Activated CD4-positive, alpha-beta T cell treated with anti-CD3 and anti-CD28 coated beads, Interleukin-2, amount 50 U/mL, for 24 hours (primary cell): ENCODE results near the gene PAPPA.

Source experiments
- DNase-seq, 2 donors: peaks; one replicate each; pipeline ENCODE4 v3.0.0-alpha.2; 2020; ENCODE audit warnings: low read depth in 1 of 2, low spot score in 1 of 2

PAPPA gene

DNA sequence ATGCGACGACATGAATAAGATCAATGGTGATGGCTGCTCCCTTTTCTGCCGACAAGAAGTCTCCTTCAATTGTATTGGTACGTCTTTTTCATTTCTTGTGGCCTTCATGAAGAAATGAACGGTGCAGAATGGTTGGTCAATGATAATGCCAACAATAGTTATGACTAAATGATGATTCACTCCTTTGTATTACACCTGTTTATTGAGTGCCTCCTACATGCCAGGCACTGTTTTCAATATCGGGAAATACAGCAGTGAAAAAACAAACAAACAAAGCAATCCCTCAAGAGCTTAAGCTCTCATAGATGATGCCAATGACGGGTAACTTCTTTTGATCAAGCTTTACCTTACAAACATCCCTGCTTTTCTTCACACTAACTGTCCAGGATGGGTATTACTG, 117.7 kb downstream of the PAPPA start:
- DNase-seq, result no peak

DNA sequence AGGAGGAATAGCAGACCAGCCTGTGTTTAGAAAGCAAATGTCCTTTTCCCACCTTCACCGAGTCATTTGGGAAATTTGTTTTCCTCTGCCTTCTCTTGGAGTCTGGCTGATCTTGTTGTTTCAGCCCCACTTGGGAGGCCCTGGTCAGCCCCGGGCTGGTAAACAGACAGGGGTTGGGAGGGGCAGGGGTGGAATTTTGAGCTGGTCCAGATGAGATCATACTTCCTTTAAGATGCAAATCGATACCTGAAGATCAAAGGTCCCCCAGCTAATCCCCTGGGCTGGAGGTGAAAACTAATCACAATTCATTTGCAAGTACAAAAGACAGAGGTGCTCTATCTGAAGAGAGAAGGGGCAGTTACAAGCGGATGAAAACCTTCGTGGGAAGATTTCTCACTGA, 118.4 kb downstream of the PAPPA start:
- no peak for DNase-seq

DNA sequence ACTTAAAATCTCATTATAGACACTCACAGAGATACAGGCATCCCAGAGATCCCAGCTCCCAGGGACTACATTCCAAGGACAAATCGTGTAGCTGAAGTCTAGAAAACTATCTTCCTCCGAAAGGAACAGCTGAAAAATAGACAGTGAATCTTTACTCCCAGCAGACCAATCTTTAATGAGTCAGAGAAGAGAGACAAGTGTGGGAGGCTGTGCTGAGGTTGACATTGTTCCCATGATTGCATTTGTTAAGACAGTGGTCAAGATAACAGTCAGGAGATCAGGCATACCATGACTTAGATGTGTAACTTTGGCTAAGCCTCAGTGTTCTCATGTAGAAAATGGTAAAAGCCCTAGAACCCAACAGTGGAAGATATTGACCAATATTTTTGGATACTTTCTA, 120.7 kb downstream of the PAPPA start:
- no peak for DNase-seq

DNA sequence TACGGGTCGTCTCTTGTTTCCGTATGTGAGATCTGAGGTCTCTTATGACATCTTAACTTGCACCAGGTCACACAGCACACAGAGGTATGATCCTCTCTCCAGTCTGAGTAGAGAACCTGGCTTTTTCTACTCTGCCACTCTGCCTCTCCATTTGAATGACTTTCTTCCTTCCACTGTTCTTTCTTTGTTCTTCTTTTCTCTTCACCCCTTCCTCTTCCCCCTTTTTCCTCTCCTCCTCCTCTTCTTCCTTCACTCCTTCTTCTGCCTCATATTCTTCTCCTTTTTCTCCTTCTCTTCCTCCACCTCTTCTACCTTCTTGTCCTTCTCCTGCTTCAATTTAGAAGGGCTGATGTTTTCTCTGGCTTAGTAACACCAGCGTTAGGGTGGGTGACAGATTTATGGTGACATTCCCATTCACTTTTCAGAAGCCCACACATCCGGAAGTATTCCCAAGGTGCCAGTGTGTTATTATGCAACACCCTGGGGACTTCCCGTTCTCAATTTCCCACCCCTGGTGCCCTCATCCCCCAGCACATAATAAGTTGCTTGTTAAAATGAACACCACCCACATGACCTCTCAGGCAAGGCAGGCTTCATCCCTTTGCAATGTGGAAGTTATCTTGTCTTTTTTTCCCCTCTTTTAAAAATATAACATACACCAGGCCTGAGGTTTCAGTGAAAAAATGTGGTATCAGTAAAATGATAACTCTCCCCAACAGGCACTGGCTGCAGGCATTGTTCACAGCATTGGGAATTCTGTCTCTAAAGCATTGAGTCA, 122.0 kb downstream of the PAPPA start:
- DNase-seq, result no peak

DNA sequence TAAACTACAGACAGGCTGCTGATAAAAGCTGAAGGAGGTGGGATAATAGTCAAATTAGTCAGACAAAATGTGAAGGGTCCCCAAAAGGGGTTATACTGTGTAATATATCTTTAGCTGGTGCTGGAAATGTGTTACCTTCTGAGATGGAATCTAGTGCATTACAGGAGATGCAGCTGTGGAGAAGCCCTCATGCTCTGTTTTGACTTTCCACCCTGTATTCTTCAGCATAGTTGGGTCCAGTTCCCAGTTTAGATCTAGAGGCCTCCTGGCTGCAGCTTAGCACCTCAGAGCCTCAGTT, 122.6 kb downstream of the PAPPA start:
- no peak for DNase-seq

DNA sequence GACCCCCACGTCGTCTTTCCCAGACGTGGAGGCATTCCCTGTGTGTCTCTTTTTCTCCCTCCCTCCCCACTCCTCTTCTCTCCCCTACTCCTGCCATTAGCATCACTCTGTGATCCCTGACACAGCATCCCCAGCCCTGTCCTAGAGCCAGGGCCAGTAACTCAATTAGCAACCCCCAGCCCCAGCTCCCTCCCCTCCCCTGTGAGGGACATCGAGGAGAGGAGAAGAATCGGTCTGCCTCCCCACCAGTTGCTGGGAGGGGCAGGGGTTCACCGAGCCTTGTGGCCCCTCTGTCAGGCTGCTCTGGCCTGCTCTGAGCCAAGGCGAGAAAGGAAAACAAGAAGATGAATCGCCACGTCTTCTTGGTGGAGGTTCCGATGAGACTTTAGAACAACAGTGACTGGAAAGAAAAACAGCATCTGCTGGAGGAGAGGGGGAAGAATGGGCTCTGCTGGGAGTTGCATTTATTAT, 123.1 kb downstream of the PAPPA start:
- DNase-seq, result no peak

DNA sequence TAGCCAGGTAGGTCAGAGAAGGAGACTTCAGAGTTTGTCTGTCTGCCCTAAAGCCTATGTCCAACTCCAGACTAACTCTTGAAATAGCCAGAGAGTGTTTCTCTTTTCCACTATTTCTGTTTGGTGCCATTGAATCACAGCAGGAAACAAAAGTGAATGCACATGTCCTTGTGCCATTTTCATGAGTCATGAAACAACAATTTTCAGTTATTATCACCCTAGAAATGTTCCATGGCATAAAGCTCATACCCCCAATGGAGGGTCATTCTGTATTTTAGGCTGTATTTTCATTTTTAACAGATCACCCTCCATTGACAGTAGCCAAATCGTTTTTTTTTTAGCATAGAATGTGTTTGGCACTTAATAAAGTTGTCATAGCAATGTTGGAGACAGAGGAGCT, 124.7 kb downstream of the PAPPA start:
- no peak for DNase-seq

DNA sequence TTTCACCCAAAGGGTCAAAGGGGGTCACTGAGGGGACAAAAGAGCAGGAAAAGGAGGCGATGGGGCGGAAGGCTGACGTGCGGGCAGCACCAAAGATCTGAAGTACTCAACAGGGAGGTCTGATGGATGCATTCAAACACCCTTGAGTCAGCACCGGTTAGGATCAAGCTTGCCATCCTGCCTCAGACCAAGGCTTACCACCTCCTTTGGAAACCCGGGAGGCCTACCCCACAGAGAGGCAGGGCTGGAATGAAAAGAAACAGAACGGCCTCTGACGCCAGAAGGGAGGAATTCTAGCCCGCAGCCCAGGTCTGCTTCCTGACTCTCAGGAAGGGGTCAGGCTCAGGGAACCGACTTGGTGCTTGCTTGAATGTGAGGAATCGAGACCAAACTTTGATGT, 125.6 kb downstream of the PAPPA start:
- DNase-seq, result no peak

DNA sequence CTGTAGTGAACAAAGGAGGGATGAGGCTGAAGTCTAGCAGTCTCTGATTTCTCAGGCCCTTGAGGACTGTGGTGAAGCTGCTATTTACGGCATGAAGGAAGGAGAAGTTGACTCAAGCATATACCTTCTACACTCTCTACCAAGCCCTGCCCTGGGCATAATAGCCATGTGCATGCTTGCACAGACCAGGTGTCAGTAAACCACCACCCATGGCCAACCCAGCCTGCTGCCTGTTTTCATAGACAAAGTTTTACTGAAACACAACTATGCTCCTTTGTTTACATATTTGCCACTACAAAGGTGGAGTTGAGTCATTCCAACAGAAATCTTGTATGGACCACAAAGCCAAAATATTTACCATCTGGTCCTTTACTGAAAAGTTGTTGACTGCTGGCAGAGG, 126.9 kb downstream of the PAPPA start:
- no peak for DNase-seq

DNA sequence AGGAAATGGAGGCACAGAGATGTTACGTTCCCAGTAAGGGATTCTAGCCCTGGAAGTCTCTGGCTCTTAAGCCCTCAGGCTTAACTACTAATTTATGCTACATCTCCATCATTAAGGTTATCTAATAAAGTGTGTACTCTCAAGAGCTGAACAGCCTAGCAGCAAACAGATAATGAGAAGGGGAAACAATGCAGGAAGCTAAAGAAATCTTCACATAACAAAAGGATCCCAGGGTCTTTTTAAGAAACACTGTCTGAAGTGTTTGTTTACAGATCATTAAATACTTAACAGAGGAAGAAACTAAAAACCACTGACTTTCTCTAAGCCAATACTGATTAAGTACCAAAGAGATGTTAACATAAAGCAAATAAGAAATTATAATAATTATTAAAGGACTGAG, 129.0 kb downstream of the PAPPA start:
- no peak for DNase-seq

DNA sequence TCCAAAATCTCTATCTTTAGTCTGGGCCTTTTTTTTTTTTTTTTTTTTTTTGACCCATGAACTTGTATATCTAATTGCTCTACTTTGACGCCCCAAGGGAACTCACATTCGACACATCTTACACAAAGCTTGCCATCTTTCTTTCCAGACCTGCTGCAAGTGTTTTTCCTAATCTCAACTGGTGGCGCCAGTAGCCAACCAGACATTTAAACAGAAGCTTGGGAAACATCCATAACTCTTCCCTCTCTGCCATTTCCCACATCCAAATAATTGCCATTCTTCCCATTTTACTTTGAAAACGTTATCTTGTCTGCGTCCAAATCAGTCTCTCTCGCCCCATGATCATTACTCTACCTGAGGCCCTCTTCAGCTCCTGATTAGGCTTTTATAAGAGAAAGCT, 130.9 kb downstream of the PAPPA start:
- no peak for DNase-seq

DNA sequence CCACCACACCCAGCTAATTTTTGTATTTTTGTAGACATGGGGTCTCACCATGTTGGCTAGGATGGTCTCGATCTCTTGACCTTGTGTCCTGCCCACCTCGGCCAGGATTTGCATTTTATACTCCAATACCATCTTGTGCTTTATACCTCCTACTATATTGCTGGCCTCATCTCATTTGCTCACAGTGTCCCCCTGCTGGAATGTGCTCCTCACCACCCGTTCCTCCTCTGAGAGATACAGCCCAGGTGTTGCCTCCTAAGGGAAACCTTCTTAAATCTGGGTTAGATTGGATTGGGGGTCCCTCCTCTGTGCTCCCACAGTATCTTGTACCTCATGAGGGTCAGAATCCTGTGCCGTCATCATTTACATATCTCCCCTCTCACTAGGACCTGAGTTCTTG, 131.7 kb downstream of the PAPPA start:
- DNase-seq, result no peak

DNA sequence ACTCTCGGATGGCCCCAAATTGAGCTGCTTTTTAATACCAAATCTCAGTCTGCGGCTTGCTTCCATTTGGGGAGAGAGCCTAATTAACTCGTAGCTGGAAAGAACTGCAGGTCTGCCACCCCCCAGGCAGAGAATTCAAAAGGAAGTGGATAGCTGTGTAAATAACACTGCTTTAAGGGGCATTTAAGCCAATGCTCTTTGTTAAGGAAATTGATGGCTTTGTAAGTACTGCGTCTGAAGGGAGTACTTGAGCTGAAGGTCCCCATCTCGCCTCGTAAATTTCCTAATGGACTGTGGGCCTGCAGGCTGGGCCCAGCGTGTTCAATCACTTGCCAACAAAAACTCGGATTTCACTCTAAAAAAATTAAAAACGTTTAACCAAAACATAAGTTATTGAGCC, 132.7 kb downstream of the PAPPA start:
- DNase-seq, result no peak

DNA sequence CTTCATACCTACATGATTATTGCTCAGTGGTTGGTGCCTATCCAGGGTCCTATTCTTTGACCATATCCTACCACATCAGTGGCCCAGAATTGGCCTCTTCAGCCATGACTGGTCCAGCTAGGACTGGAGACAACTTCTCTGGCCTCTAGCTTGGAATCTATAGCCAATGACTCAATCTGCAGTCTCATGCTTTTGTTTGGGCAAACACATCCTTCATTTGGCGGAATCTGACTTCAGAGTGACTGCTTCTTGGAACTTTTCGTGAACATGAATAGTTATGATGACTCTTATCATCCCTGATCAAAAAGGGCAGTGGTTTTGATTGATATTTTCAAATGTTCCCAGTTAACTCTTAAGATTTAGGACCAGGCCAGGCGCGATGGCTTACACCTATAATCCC, 134.1 kb downstream of the PAPPA start:
- no peak for DNase-seq

DNA sequence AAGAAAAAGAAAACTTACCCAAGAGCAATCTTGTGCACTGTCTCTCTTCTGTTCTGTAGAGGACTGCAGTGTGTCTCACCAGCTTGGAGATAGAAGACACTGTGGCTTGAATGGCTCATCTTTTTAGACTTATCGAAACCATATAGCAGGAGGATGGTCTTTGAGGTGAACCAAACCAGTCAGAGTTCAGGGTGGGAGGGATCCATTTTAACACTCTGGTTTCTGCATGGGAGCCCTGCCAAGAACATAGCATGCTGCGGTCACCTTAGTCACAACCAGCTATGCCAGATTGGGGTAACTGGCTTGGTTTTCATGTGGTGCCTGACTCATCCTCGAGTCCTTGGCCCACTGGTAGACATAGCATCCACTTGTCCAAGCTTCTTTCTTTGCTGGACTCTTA, 135.1 kb downstream of the PAPPA start:
- no peak for DNase-seq

DNA sequence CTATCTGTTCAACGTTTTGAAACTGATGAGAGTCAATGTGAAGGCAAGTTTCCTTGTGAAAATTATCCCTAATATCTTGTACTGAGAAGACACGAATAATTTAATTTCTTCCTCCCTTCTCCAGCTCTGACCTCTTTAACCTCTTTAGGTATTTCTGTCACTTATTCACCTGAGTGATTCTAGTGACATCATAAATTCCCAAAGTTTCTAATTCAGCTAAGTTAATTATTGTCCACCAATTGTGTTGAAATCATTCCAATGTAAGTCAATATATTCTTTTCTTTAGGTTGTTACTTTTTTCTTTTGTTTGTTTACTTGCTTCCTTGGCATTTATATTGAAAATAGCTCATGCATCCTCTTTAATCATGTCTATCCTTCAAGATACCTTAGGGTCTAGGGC, 143.8 kb downstream of the PAPPA start:
- no peak for DNase-seq

DNA sequence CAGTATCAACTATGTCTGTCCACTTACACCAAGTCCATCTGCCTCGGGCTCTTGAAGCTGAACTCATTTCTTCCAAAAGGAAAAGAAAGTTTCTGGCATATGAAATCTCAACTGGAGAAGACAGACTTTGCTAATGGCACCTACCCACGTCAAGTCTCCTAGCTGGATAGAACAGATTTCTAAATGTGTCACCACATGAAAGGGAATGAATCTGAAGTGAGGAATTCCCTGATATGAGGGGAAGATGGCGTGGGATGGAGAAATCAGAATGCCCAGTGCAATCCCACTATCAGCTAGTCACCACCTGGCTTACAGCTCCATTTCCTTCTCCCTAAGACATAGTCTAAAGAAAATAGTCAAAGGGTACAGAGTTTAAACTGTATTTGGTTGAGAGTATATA, 144.7 kb downstream of the PAPPA start:
- DNase-seq, result no peak

DNA sequence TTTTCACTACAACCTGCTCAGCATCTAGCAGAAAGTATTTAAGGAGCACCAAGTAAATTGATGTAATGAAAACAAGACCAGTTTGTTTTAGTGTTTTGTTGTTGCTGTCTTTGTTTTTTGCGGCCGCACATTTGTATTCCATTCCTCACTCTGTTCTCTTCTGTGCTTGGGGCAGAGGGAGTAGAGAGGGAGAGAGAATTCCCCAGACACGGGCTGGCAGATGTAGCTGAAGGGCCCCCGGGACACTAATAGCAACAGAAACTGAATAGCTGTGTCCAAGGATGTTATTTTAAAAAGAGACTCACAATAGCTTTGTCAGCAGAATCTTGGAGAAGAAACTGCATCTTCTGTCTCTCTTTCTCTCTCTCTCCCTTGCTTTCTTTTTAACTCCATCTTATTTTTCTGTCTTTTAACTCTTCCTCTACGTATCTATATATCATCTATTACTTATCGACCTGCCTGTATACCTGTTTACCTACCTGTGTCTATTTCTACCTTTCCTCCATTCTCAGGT, 145.3 kb downstream of the PAPPA start:
- DNase-seq, result no peak

DNA sequence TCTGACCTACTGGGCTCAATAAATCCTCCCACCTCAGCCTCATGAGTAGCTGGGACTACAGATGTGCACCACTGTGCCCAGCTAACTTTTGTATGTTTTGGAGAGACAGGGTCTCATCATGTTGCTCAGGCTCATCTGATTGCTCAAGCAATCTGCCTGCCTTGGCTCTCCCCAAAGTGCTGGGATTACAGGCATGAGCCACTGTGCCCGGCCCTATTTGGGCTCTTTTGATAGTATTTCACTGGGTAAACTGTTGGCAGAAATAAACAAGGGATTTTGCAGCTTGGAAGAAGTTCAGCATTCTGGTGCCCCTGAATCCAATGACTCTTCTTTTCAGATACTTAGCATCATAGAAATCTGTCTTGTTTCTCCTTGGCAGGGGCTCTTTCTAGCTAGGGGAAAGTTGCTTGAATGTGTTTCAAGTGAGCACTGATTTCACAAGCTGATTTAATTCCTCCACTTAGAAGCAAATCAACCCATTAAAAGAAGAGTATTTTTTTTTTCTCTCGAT, 146.8 kb downstream of the PAPPA start:
- no peak for DNase-seq

DNA sequence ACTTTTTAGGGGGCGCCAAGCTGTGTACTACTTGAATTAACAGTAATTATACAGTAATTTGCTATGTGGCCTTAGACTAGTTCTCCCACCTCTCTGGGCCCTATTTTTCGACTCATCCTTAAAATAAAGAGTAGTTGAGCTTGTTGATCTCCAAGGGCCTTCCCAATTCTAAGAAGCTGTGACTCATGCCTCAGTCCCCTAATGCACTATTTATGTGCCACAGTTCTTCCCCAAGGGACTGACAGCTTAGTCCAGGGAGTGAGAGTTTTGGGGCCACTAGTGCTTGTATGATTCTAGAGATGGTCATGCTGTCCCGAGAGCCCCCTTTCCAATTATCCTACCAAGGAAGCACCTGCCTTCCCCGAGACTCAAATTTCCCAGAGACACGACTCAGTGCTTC, 149.7 kb downstream of the PAPPA start:
- no peak for DNase-seq

DNA sequence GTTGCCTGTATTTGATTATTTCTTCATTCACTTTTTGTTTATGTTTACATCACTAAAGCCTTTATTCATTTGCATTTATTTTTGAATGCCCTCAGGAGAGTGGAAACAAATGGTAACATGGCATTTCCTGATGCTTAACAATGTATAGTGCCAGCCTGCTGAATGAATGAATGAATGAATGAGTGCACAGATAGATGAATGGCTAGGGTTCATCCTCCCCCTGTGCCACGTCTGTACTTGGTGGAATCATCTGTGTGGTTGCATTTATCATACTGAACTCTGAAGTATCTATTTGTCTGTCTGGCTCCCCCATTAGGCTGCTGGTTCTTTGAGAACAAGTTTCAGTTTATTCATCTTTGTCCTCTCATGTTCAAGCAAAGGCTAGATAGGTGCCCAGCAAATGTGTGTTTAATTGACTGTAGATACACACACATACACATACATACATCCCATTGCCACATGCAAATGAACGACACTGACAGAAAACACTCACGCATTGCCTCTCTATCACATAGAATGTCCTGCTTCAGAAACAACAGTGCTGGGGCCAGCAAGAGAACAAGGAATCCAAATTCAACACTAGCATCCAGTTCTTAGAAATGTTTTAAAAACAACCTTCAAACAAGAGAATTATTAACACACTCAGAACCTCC, 150.4 kb downstream of the PAPPA start:
- no peak for DNase-seq

DNA sequence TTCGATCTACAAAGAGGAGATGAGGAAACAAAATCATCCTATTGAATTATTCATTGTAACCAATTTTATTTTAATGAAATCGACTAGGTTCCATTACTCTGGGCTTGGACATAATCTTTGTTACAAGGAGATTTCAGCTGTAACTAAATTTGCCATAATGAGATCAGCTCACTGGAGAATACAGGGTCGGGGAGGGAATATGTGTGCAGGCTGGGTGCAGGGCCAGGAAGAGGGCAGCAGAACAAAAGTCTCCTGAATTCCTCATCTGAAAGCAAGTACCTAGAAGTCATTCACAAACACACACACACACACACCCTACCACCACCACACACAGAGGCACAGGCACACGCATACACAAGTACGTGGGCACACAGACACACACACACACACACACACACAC, 151.2 kb downstream of the PAPPA start:
- no peak for DNase-seq

DNA sequence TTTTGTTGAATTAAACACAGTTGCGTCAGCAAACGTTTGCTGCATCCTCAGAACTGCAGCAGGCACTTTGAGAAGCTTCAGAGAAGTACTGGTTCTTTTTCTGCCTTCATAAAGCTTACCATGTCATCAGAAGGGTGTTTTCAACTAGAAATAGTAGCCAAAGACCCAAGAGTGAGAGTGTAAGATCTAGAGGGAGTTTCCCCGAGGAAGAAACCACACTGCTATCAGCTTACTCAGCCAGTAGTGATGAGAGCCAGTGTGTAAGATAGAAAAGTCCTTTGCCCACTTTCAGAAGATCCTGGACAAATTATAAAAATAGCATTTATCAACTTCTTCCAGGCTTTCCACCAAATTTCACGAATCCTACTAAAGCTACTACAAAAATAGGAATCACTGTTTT, 154.5 kb downstream of the PAPPA start:
- DNase-seq, result no peak
